HepG2 (cell line): ENCODE data around the gene CPS1. TPM values are rescaled to one million over a fixed set of nuclear protein-coding genes. Genes with fewer than 3 reads are reported as not detected.

Source experiments
- ASH2L ChIP-seq: fragments of 300-600, 200-600 bp; sonication (generic); IDR thresholded peaks from 2 replicates; pipeline ENCODE4 v1.7.0; 2017; ENCODE audit warnings: low read depth, mild to moderate bottlenecking, moderate library complexity, mixed read lengths, low read length; ENCODE audit not compliant: insufficient read length
- CAMTA2 ChIP-seq: sonication (generic); formaldehyde crosslinking; IDR thresholded peaks from 2 replicates; pipeline ENCODE4 v1.4.0; 2020; ENCODE audit warnings: mild to moderate bottlenecking, missing genetic modification reagents, borderline replicate concordance
- CEBPG ChIP-seq: IDR thresholded peaks from 2 replicates; pipeline ENCODE4 v1.6.1; 2016
- DPF2 ChIP-seq: sonication (generic); formaldehyde crosslinking; IDR thresholded peaks from 2 replicates; pipeline ENCODE4 v1.4.0; 2020; ENCODE audit warnings: mild to moderate bottlenecking, low read depth, missing genetic modification reagents, borderline replicate concordance
- ERF ChIP-seq: IDR thresholded peaks from 2 replicates; pipeline ENCODE4 v1.6.1; 2018; ENCODE audit warnings: missing biosample characterization, missing genetic modification reagents
- FOSL2 ChIP-seq: sonication (generic); formaldehyde crosslinking; IDR thresholded peaks from 2 replicates; pipeline ENCODE4 v1.4.0; 2020; ENCODE audit warnings: missing genetic modification reagents
- IRF2 ChIP-seq: IDR thresholded peaks from 2 replicates; pipeline ENCODE4 v1.6.1; 2018; ENCODE audit warnings: missing genetic modification reagents, missing compliant biosample characterization
- JUN ChIP-seq: sonication (generic); formaldehyde crosslinking; IDR thresholded peaks from 2 replicates; pipeline ENCODE4 v1.4.0; 2020; ENCODE audit warnings: mild to moderate bottlenecking, missing genetic modification reagents
- KAT2B ChIP-seq: fragments of 150-350 bp; IDR thresholded peaks from 2 replicates; pipeline ENCODE4 v1.6.1; 2014; ENCODE audit warnings: low read depth, low read length, borderline replicate concordance
- KDM5B ChIP-seq: sonication (generic); formaldehyde crosslinking; IDR thresholded peaks from 2 replicates; pipeline ENCODE4 v1.4.0; 2020; ENCODE audit warnings: missing genetic modification reagents, mild to moderate bottlenecking, borderline replicate concordance
- MIER2 ChIP-seq: IDR thresholded peaks from 2 replicates; pipeline ENCODE4 v1.6.1; 2016; ENCODE audit warnings: missing biosample characterization, missing genetic modification reagents
- NPAS2 ChIP-seq: sonication (generic); formaldehyde crosslinking; IDR thresholded peaks from 2 replicates; pipeline ENCODE4 v1.8.0; 2022; ENCODE audit warnings: mild to moderate bottlenecking, missing genetic modification reagents, borderline replicate concordance
- SIX1 ChIP-seq: sonication (generic); formaldehyde crosslinking; IDR thresholded peaks from 2 replicates; pipeline ENCODE4 v1.4.0; 2020; ENCODE audit warnings: missing genetic modification reagents, borderline replicate concordance
- TEAD3 ChIP-seq: optimal IDR thresholded peaks from 2 replicates; pipeline ENCODE3; 2016; ENCODE audit warnings: borderline replicate concordance
- ZBTB4 ChIP-seq: sonication (generic); formaldehyde crosslinking; IDR thresholded peaks from 2 replicates; pipeline ENCODE4 v1.4.0; 2020; ENCODE audit warnings: missing genetic modification reagents, mild to moderate bottlenecking, borderline replicate concordance
- ZNF180 ChIP-seq: sonication (generic); formaldehyde crosslinking; IDR thresholded peaks from 2 replicates; pipeline ENCODE4 v1.4.0; 2020; ENCODE audit warnings: low read depth, missing genetic modification reagents, borderline replicate concordance
- ZNF326 ChIP-seq: sonication (generic); formaldehyde crosslinking; IDR thresholded peaks from 2 replicates; pipeline ENCODE4 v1.4.0; 2020; ENCODE audit warnings: missing genetic modification reagents, borderline replicate concordance
- ZNF510 ChIP-seq: sonication (generic); formaldehyde crosslinking; IDR thresholded peaks from 2 replicates; pipeline ENCODE4 v1.4.0; 2020; ENCODE audit warnings: low read depth, mild to moderate bottlenecking, missing genetic modification reagents
- ZNF724P ChIP-seq: sonication (generic); formaldehyde crosslinking; IDR thresholded peaks from 2 replicates; pipeline ENCODE4 v1.8.0; 2022; ENCODE audit warnings: missing genetic modification reagents, borderline replicate concordance
- ZNF83 ChIP-seq: sonication (generic); formaldehyde crosslinking; IDR thresholded peaks from 2 replicates; pipeline ENCODE4 v1.4.0; 2020; ENCODE audit warnings: missing genetic modification reagents, mild to moderate bottlenecking, borderline replicate concordance
- ZZZ3 ChIP-seq: sonication (generic); formaldehyde crosslinking; IDR thresholded peaks from 2 replicates; pipeline ENCODE4 v1.4.0; 2020; ENCODE audit warnings: missing genetic modification reagents, mild to moderate bottlenecking, borderline replicate concordance
- polyA plus RNA-seq, 8 experiments: library from polyadenylated mRNA; depleted of rRNA in 3 of 8; stranded (reverse) in 7 of 8; unstranded in 1 of 8; fragments of >200 nt; fragmentation: Illumina TruSeq in 4 of 8; extraction: Trizol in 4 of 8; gene quantifications; 2 replicates each; pipeline versions ENCODE4 v1.2.1 to v1.2.3, GENCODE V29; 2011 to 2016; ENCODE audit warnings: low read depth in 4 of 8, missing spikeins in 1 of 8, mixed read lengths in 1 of 8; ENCODE audit not compliant: insufficient read depth in 1 of 8
- total RNA-seq, 5 experiments: library from RNA; depleted of rRNA; stranded (reverse); fragments of >200 nt; fragmentation: Illumina TruSeq; extraction: Trizol; gene quantifications; 2 replicates each; pipeline ENCODE4 v1.2.3, GENCODE V29; 2016; ENCODE audit warnings: low read depth in 1 of 5
- TF ChIP-seq, protein P1 (sequence below): sonication (generic); formaldehyde crosslinking; IDR thresholded peaks from 2 replicates; pipeline ENCODE4 v1.5.0; 2020; ENCODE audit warnings: mild to moderate bottlenecking, missing genetic modification reagents
- TF ChIP-seq, protein P2 (sequence below): IDR thresholded peaks from 2 replicates; pipeline ENCODE4 v1.6.1; 2018; ENCODE audit warnings: missing genetic modification reagents, mild to moderate bottlenecking, missing compliant biosample characterization

Gene CPS1
- total and polyA plus RNA-seq, 2 of the 13 experiments (the other 11 are each of a cell fraction or from before 2014, with no cell fraction given), result 24.4 to 51.7 TPM

DNA sequence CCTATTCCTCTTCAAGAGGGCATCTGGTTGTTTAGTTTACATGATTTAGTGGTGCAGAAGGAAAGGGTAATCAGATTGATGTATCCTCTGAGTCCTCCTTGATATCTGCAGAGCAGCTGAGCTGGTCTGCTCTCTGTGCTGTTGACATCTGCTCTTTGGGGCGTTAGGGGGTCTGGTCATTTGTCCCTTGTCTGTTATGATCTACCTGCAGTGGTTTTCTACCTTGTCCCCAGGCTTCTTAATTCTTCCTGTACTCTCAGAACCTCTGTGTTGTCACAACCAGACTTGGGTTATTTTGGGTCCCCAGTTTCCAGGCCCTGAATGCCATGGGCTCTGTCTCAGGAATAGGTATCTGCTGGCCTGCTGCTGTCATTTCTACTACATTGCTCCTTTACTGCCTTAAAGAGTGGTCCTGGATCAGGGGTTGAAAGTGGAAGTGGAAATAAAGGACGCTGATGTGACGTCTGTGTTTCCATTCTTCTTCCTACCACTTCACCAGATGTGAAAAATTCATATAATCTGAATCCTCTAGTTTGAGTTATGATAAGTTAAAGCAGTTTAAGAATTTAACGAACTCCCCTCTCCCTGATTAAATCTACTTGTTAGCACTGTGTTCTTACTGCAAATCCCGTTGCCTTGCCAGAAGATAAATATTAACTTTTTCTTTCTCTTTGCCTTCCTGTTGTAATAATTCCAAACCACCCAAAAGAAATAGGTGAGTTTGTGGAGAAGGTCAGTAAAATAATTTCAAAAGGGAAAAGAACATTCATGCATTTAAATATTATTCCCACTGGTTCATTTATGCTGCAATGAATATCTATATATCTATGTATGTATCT is 16.6 kb upstream of the CPS1 start (continued):
- TF ChIP-seq, protein P1, sequence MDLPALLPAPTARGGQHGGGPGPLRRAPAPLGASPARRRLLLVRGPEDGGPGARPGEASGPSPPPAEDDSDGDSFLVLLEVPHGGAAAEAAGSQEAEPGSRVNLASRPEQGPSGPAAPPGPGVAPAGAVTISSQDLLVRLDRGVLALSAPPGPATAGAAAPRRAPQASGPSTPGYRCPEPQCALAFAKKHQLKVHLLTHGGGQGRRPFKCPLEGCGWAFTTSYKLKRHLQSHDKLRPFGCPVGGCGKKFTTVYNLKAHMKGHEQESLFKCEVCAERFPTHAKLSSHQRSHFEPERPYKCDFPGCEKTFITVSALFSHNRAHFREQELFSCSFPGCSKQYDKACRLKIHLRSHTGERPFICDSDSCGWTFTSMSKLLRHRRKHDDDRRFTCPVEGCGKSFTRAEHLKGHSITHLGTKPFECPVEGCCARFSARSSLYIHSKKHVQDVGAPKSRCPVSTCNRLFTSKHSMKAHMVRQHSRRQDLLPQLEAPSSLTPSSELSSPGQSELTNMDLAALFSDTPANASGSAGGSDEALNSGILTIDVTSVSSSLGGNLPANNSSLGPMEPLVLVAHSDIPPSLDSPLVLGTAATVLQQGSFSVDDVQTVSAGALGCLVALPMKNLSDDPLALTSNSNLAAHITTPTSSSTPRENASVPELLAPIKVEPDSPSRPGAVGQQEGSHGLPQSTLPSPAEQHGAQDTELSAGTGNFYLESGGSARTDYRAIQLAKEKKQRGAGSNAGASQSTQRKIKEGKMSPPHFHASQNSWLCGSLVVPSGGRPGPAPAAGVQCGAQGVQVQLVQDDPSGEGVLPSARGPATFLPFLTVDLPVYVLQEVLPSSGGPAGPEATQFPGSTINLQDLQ (CRISPR knock-in tag), result no peak
- TF ChIP-seq ZZZ3 (CRISPR knock-in tag), result no peak
- no peak for TF ChIP-seq CAMTA2
- TF ChIP-seq ZNF326 (CRISPR knock-in tag), result no peak
- no peak for TF ChIP-seq NPAS2
- no peak for TF ChIP-seq ZBTB4 (CRISPR knock-in tag)
- TF ChIP-seq, protein P2, sequence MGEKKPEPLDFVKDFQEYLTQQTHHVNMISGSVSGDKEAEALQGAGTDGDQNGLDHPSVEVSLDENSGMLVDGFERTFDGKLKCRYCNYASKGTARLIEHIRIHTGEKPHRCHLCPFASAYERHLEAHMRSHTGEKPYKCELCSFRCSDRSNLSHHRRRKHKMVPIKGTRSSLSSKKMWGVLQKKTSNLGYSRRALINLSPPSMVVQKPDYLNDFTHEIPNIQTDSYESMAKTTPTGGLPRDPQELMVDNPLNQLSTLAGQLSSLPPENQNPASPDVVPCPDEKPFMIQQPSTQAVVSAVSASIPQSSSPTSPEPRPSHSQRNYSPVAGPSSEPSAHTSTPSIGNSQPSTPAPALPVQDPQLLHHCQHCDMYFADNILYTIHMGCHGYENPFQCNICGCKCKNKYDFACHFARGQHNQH (CRISPR knock-in tag), result no peak
- TF ChIP-seq MIER2 (CRISPR knock-in tag), result no peak
- TF ChIP-seq ZNF724P (CRISPR knock-in tag), result no peak
- TF ChIP-seq FOSL2 (CRISPR knock-in tag), result no peak
- TF ChIP-seq KAT2B, result no peak
- no peak for TF ChIP-seq DPF2 (CRISPR knock-in tag)
- TF ChIP-seq ERF (CRISPR knock-in tag), result no peak
- TF ChIP-seq TEAD3, result peak; percentile 39
- no peak for TF ChIP-seq ASH2L
- TF ChIP-seq SIX1 (CRISPR knock-in tag), result no peak
- TF ChIP-seq JUN (CRISPR knock-in tag), result no peak
- no peak for TF ChIP-seq CEBPG (CRISPR knock-in tag)
- no peak for TF ChIP-seq ZNF510
- TF ChIP-seq KDM5B (CRISPR knock-in tag), result no peak
- TF ChIP-seq ZNF83, result no peak
- 0 out of 2 replicates have a peak, but pooled peaks have one; percentile 40 for TF ChIP-seq IRF2 (CRISPR knock-in tag)
- no peak for TF ChIP-seq ZNF180 (CRISPR knock-in tag)
